OCI-LY3 (cell line): ENCODE results near the gene COA8.

Experiments
- H2AFZ ChIP-seq: fragments of 200-600, 300-600 bp; shearing (Covaris generic); 2 replicates; pipeline ENCODE4 v1.6.0; 2014; ENCODE audit warnings: antibody characterized with exemption, low read depth, low read length
- H3K27ac ChIP-seq: fragments of 200-600, 300-600 bp; sonication (generic); 2 replicates; pipeline ENCODE4 v1.5.1; 2014; ENCODE audit warnings: mild to moderate bottlenecking, low read length, moderate library complexity, mixed read lengths
- H3K27me3 ChIP-seq: fragments of 200-600, 300-600 bp; sonication (generic); 2 replicates; pipeline ENCODE4 v1.6.1; 2014; ENCODE audit warnings: low read depth, low read length, mixed read lengths
- H3K36me3 ChIP-seq: fragments of 200-600, 300-600 bp; sonication (generic); replicated peaks from 2 replicates; pipeline ENCODE3; 2014; ENCODE audit warnings: low read depth, low read length, mixed read lengths
- H3K4me1 ChIP-seq: fragments of 300-600, 200-600 bp; sonication (generic); 2 replicates; pipeline ENCODE4 v1.6.1; 2014; ENCODE audit warnings: low read length, mixed read lengths
- H3K4me2 ChIP-seq: fragments of 200-600, 300-600 bp; sonication (generic); 2 replicates; pipeline ENCODE4 v1.6.1; 2014; ENCODE audit warnings: low read length, mixed read lengths
- H3K4me3 ChIP-seq: fragments of 300-600, 200-600 bp; sonication (generic); 2 replicates; pipeline ENCODE4 v1.5.1; 2014; ENCODE audit warnings: antibody characterized with exemption, mild to moderate bottlenecking, low read length, moderate library complexity
- H3K79me2 ChIP-seq: fragments of 300-600, 200-600 bp; shearing (Covaris generic); 2 replicates; pipeline ENCODE4 v1.6.1; 2014; ENCODE audit warnings: mild to moderate bottlenecking, low read length, mixed read lengths
- H3K9ac ChIP-seq: fragments of 300-600, 200-600 bp; shearing (Covaris generic); 2 replicates; pipeline ENCODE4 v1.6.0; 2014; ENCODE audit warnings: mild to moderate bottlenecking, low read length, moderate library complexity
- H3K9me3 ChIP-seq: fragments of 200-600, 300-600 bp; shearing (Covaris generic); 2 replicates; pipeline ENCODE4 v1.6.1; 2014; ENCODE audit warnings: low read length, mixed read lengths; ENCODE audit not compliant: insufficient read depth
- H4K20me1 ChIP-seq: fragments of 200-600, 300-600 bp; sonication (generic); 2 replicates; pipeline ENCODE4 v1.6.1; 2016; ENCODE audit warnings: low read length, mixed read lengths; ENCODE audit not compliant: insufficient read depth
- EZH2phosphoT487 ChIP-seq: fragments of 200-600 bp; shearing (Covaris generic); IDR thresholded peaks from 2 replicates; pipeline ENCODE4 v1.6.1; 2018; ENCODE audit warnings: antibody characterized with exemption, mixed run types, low read depth
- TF ChIP-seq, protein P1 (sequence below): fragments of 200-600, 300-600 bp; sonication (generic); IDR thresholded peaks from 2 replicates; pipeline ENCODE4 v1.5.1; 2014; ENCODE audit warnings: antibody characterized with exemption, low read length, low read depth

Gene COA8

DNA sequence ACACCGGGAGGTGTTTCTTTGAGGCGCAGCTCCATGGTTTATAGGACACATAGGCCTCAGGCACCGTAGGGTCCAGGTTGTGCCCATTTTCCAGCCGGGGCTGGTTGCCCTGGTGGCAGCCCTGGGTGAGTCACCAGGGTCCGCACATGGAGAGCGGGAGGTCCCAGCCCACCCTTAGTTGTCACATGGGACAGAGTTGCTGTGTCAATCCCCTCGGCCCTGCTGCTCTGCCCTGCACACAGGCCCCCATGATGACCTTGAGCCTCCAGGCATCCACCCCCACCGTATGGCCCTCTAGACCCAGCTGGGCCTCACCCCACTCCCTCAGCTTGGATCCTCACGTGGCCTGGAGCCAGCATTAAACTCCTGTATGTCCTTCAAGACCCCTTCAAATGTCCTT is 26.1 kb upstream of the COA8 start:
- peaks cover 5% of the 10 kb centered on the region; the same call in 1 of the 2 replicates for H3K4me1 ChIP-seq
- H2AFZ ChIP-seq, result no peak overlapping the region
- no peaks in the 10 kb centered on the region for H4K20me1 ChIP-seq
- H3K4me3 ChIP-seq, result no peak overlapping the region
- no peak overlapping the region for H3K27ac ChIP-seq
- peaks cover 17% of the 10 kb centered on the region for H3K36me3 ChIP-seq
- H3K4me2 ChIP-seq, result no peak overlapping the region
- peaks cover 13% of the 10 kb centered on the region for H3K79me2 ChIP-seq
- TF ChIP-seq, protein P1, sequence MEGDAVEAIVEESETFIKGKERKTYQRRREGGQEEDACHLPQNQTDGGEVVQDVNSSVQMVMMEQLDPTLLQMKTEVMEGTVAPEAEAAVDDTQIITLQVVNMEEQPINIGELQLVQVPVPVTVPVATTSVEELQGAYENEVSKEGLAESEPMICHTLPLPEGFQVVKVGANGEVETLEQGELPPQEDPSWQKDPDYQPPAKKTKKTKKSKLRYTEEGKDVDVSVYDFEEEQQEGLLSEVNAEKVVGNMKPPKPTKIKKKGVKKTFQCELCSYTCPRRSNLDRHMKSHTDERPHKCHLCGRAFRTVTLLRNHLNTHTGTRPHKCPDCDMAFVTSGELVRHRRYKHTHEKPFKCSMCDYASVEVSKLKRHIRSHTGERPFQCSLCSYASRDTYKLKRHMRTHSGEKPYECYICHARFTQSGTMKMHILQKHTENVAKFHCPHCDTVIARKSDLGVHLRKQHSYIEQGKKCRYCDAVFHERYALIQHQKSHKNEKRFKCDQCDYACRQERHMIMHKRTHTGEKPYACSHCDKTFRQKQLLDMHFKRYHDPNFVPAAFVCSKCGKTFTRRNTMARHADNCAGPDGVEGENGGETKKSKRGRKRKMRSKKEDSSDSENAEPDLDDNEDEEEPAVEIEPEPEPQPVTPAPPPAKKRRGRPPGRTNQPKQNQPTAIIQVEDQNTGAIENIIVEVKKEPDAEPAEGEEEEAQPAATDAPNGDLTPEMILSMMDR, result no peak
- TF ChIP-seq EZH2phosphoT487, result no peak
- H3K27me3 ChIP-seq, result no peaks in the 10 kb centered on the region
- no peak overlapping the region for H3K9ac ChIP-seq
- H3K9me3 ChIP-seq, result no peaks in the 10 kb centered on the region

DNA sequence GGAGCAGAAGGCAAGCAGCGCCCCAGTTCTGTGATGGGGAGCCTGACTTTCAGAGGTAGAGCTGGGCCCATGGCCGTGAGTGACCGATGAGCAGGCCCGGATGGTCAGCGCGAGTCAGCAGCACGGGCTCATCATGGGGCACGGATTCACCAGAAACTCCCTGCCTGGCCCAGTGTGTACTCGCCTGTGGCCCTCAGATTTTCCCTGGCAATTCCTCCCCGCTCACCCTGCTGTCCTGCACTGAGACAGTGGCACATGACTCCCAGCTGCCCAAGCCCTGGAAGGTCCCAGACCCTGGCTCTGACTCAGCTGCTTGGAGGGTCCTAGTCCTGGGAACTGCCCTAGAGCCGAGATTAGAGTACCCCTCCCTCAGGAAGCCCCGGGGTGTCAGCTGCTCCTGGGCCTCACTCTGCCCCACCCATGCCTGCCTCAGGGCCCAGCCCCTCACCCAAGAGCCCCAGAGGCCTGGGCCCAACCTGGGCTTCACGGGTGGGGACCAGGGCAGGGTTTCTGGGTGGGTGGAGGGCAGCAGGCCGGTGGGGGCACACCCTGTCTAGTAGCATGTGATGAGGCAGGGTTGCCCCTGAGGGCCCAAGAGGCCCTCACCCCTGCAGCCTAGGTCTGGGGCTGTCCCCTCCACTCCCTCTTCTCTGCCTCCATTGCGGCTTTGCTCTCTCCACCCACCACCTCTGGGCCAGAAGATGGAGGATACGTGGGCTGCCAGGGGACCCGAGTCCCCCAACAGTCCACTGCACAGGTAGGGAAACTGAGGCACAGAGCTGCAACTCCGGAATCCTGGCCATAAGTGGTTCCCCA is 25.4 kb upstream of the COA8 start:
- Histone ChIP-seq H3K27me3 (0 out of 2 replicates have a peak, but pooled peaks cover 2% of the 10 kb centered on the region), H3K4me1 (peaks cover 5% of the 10 kb centered on the region; the same call in 1 of the 2 replicates), H4K20me1 (no peaks in the 10 kb centered on the region), H3K4me2 (no peak overlapping the region), H3K27ac (no peak overlapping the region), H3K9me3 (no peaks in the 10 kb centered on the region), H3K4me3 (no peak overlapping the region), H3K9ac (no peak overlapping the region), H3K36me3 (peaks cover 13% of the 10 kb centered on the region), H2AFZ (no peak overlapping the region), H3K79me2 (peaks cover 6% of the 10 kb centered on the region)
- TF ChIP-seq, protein P1, result no peak
- TF ChIP-seq EZH2phosphoT487, result no peak

DNA sequence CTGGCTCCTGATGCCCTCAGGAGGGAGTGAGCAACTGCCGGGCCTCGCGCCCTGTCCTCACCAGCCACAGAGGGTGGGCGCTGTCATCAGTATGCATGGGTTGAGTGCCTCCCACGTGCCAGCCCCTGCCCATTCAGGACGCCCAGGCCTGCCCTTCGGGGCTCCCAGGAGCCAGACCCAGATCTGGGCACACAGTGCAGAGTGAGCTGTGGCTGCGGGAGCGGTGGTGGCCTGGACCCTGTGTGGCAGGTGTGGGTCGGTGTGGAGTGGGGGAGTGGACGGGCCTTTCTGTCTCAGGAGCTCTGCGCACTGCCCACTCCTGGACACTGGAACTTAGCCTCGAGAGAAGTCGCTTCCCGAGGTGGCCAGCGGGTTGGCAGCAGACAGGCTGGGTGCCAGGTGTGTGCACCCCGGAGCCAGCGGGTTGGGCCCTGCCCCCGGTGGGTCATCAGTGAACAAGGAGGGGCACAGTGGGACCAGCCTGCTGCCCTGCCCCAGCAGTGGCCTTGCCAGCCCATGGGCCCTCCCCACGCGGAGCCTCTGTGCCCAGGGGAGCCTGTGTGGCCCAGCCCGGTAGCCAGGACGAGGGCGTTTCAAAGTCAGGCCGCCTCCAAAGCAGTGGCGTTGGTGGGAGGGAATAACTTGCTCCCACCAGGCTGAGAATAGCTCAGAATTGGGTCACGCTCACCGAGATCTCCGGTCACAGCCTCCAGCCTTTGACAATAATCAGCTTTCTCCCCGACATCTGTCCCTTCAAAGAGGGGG is 24.3 kb upstream of the COA8 start:
- H3K4me2 ChIP-seq, result no peak overlapping the region
- H3K27me3 ChIP-seq, result 0 out of 2 replicates have a peak, but pooled peaks cover 3% of the 10 kb centered on the region

More for the DNA sequence above, 24.3 kb upstream of the COA8 start:
- Histone ChIP-seq H3K36me3 (peaks cover 4% of the 10 kb centered on the region), H3K79me2 (no peaks in the 10 kb centered on the region), H3K4me3 (no peak overlapping the region), H4K20me1 (no peaks in the 10 kb centered on the region), H3K9me3 (no peaks in the 10 kb centered on the region), H2AFZ (no peak overlapping the region), H3K27ac (no peak overlapping the region), H3K9ac (no peak overlapping the region), H3K4me1 (0 out of 2 replicates have a peak, but pooled peaks cover 3% of the 10 kb centered on the region)
- TF ChIP-seq, protein P1, result no peak
- no peak for TF ChIP-seq EZH2phosphoT487
